ENCODE results near the gene MYO18A. TPM values are rescaled to one million over a fixed set of nuclear protein-coding genes. Genes with fewer than 3 reads are reported as not detected.

MYO18A gene
- total RNA-seq, 1 experiment from 2014 or later, result 24.0 TPM

DNA sequence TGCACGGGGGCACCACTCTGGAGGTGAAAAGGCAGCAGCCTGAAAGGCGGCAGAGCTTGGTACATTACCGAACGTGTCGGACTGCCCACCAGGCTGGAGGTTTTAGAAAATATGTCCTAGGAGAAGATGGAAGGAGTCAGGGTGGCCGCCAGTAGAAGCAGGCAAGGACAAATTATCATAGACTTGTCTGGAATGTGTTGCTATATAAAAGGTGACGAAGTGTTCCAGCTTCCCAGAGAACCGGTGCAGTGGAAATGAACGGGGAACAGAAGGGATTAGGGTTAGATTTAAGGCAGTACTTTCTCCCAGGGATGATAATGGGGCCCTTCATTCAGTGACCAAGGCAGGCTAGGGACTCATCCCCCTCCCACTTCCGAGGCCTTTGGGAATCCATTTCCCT lies 109.9 kb downstream of the MYO18A start:
- ChIA-PET CTCF (interaction anchor here (1.0 kb wide), 1 partner anchor 105 kb away, joined by 8 read pairs; no protein-coding TSS in a partner anchor), POLR2A (interaction anchor here (1.0 kb wide), 1 partner anchor 349 kb away, joined by 3 read pairs; no protein-coding TSS in a partner anchor)
- no peaks in the 10 kb centered on the region for H3K4me1 Mint-ChIP-seq (ENCODE audit: insufficient read depth, unreplicated experiment)
- no peak for DNase-seq (ENCODE audit: unreplicated experiment)
- H3K27ac Mint-ChIP-seq (ENCODE audit: low read depth, unreplicated experiment), result no peak overlapping the region
- H3K9me3 Mint-ChIP-seq (ENCODE audit: unreplicated experiment), result no peaks in the 10 kb centered on the region
- H3K27me3 Mint-ChIP-seq (ENCODE audit: insufficient read depth, unreplicated experiment), result no peaks in the 10 kb centered on the region
- intact Hi-C loops (cut with micrococcal nuclease), result no loop called here
- TF ChIP-seq, protein P1, sequence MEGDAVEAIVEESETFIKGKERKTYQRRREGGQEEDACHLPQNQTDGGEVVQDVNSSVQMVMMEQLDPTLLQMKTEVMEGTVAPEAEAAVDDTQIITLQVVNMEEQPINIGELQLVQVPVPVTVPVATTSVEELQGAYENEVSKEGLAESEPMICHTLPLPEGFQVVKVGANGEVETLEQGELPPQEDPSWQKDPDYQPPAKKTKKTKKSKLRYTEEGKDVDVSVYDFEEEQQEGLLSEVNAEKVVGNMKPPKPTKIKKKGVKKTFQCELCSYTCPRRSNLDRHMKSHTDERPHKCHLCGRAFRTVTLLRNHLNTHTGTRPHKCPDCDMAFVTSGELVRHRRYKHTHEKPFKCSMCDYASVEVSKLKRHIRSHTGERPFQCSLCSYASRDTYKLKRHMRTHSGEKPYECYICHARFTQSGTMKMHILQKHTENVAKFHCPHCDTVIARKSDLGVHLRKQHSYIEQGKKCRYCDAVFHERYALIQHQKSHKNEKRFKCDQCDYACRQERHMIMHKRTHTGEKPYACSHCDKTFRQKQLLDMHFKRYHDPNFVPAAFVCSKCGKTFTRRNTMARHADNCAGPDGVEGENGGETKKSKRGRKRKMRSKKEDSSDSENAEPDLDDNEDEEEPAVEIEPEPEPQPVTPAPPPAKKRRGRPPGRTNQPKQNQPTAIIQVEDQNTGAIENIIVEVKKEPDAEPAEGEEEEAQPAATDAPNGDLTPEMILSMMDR (IDR thresholded peaks at IDR 0.05; ENCODE audit: unreplicated experiment), result no peak
- no TSS peak for BruUV-seq (replicated peaks)
- H3K4me3 Mint-ChIP-seq (ENCODE audit: unreplicated experiment), result no peak overlapping the region
- H3K36me3 Mint-ChIP-seq (ENCODE audit: insufficient read depth, unreplicated experiment), result peaks cover 7% of the 10 kb centered on the region

DNA sequence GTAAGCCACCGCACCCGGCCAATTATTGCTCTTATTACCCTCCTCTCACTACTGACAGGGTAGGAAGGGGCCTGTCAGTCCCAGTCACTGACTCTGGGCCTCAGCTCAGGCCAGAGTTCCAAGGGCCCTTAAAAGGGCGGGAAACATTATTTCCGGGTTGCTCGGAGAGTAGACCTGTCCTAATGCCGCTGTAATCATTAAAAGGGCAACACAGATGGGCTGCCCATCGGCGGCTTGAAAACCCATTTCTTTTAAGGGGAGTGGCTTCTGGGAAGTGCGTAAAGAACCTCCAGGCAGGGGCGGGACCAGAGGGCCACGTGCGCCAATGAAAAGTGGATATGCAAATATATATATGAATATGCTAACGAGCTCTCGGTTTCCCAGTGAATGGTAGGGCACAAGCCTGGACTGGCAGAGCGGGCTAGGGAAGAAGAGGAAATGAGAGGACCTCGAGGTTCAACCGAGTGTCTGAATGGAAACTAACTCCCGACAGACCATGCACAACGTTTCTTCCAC lies 110.6 kb downstream of the MYO18A start:
- Mint-ChIP-seq H3K4me3 (ENCODE audit: unreplicated experiment) (no peak overlapping the region), H3K4me1 (ENCODE audit: insufficient read depth, unreplicated experiment) (no peaks in the 10 kb centered on the region), H3K36me3 (ENCODE audit: insufficient read depth, unreplicated experiment) (peaks cover 7% of the 10 kb centered on the region), H3K9me3 (ENCODE audit: unreplicated experiment) (no peaks in the 10 kb centered on the region), H3K27ac (ENCODE audit: low read depth, unreplicated experiment) (no peak overlapping the region), H3K27me3 (ENCODE audit: insufficient read depth, unreplicated experiment) (no peaks in the 10 kb centered on the region)
- TF ChIP-seq, protein P1 (IDR thresholded peaks at IDR 0.05; ENCODE audit: unreplicated experiment), result no peak
- intact Hi-C loops (cut with micrococcal nuclease), result no loop called here
- POLR2A ChIA-PET, result interaction anchor here (1.0 kb wide), 1 partner anchor 348 kb away, joined by 3 read pairs; no protein-coding TSS in a partner anchor
- CTCF ChIA-PET, result interaction anchor here (1.0 kb wide), 1 partner anchor 104 kb away, joined by 8 read pairs; no protein-coding TSS in a partner anchor
- DNase-seq (ENCODE audit: unreplicated experiment), result peak; percentile 86
- BruUV-seq (replicated peaks), result no TSS peak

- POLR2A ChIA-PET, result interaction anchor here (0.7 kb wide), 1 partner anchor 103 kb away, joined by 3 read pairs; no protein-coding TSS in a partner anchor
- Mint-ChIP-seq H3K4me3 (ENCODE audit: unreplicated experiment) (no peak overlapping the region), H3K27ac (ENCODE audit: low read depth, unreplicated experiment) (no peak overlapping the region), H3K4me1 (ENCODE audit: insufficient read depth, unreplicated experiment) (no peaks in the 10 kb centered on the region), H3K27me3 (ENCODE audit: insufficient read depth, unreplicated experiment) (no peaks in the 10 kb centered on the region), H3K9me3 (ENCODE audit: unreplicated experiment) (no peaks in the 10 kb centered on the region), H3K36me3 (ENCODE audit: insufficient read depth, unreplicated experiment) (peaks cover 7% of the 10 kb centered on the region)
- TF ChIP-seq, protein P1 (IDR thresholded peaks at IDR 0.05; ENCODE audit: unreplicated experiment), result no peak
- BruUV-seq (replicated peaks), result no TSS peak
- CTCF ChIA-PET, result no interaction called here
- no peak for DNase-seq (ENCODE audit: unreplicated experiment)
- intact Hi-C loops (cut with micrococcal nuclease), result no loop called here
These were observed 111.4 kb downstream of the MYO18A start for GRCh38 chr17:29068818-29069217.

DNA sequence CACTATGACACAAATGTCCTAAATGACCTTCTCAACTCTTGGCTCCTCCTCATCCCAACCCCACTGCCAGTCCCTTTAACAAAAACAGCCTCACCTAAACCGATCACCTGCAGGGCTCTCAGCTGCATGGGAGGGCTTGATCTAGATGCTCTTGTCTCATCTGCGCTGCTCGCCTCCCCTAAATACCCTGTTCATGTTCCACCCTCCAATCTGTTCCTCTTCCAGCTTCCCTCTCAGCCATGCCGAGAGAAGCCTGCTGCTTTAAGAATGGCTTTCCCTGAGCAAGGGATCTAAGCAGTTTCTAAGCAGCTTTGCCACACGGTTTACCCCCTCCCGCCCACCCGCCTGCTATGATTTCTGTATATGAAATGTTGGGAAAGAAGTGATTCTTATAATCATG lies 113.6 kb downstream of the MYO18A start:
- intact Hi-C loops (cut with micrococcal nuclease), result no loop called here
- POLR2A ChIA-PET, result interaction anchor here (1.4 kb wide), 1 partner anchor 50 kb away, joined by 3 read pairs; no protein-coding TSS in a partner anchor
- CTCF ChIA-PET, result interaction anchor here (0.6 to 1.5 kb wide), 5 partner anchors 25 to 853 kb away, joined by 3 to 5 read pairs (median 3); no protein-coding TSS in a partner anchor
- TF ChIP-seq, protein P1 (IDR thresholded peaks at IDR 0.05; ENCODE audit: unreplicated experiment), result no peak
- peaks cover 7% of the 10 kb centered on the region for H3K36me3 Mint-ChIP-seq (ENCODE audit: insufficient read depth, unreplicated experiment)
- H3K4me1 Mint-ChIP-seq (ENCODE audit: insufficient read depth, unreplicated experiment), result no peaks in the 10 kb centered on the region
- BruUV-seq (replicated peaks), result no TSS peak
- no peak for DNase-seq (ENCODE audit: unreplicated experiment)
- no peak overlapping the region for H3K4me3 Mint-ChIP-seq (ENCODE audit: unreplicated experiment)
- H3K9me3 Mint-ChIP-seq (ENCODE audit: unreplicated experiment), result no peaks in the 10 kb centered on the region
- H3K27ac Mint-ChIP-seq (ENCODE audit: low read depth, unreplicated experiment), result no peak overlapping the region
- no peaks in the 10 kb centered on the region for H3K27me3 Mint-ChIP-seq (ENCODE audit: insufficient read depth, unreplicated experiment)

Data from MCF 10A (cell line).